Activated CD8-positive, alpha-beta T cell treated with anti-CD3 and anti-CD28 coated beads for 36 hours (primary cell): Measurements from ENCODE around the gene ZNF697. TPM values are rescaled to one million over a fixed set of nuclear protein-coding genes. Genes with fewer than 3 reads are reported as not detected.
"Not testable (repeated sequence)": the region's sequence is repeated elsewhere in the genome, so short reads cannot be mapped to it uniquely, and the experiment has no call there.

Experiments
- ATAC-seq: fragments of 200-7000 bp; cut with Tn5 transposase; one replicate; pipeline ENCODE4 v1.10.0; 2021; ENCODE audit warnings: mild to moderate bottlenecking, moderate library complexity
- CTCF ChIA-PET: fragments of 350-600 bp; sonication (Branson Sonifier 250); formaldehyde crosslinking; loops from one replicate; lab custom pipeline; 2021; ENCODE audit warnings: antibody characterized with exemption; lab: Charles Lee
- POLR2A ChIA-PET: fragments of 350-600 bp; sonication (Branson Sonifier 250); formaldehyde crosslinking; loops from one replicate; lab custom pipeline; 2021; ENCODE audit warnings: antibody characterized with exemption; lab: Charles Lee
- DNase-seq: peaks from one replicate; pipeline ENCODE4 v3.0.0-alpha.2; 2020
- H3K27ac Mint-ChIP-seq: one replicate; pipeline ENCODE4 v1.8.0; 2021; ENCODE audit warnings: mild to moderate bottlenecking, mixed read lengths
- H3K27me3 Mint-ChIP-seq: one replicate; pipeline ENCODE4 v1.8.0; 2021; ENCODE audit warnings: mixed read lengths
- H3K36me3 Mint-ChIP-seq: one replicate; pipeline ENCODE4 v1.8.0; 2021; ENCODE audit warnings: low read depth, mixed read lengths
- H3K4me1 Mint-ChIP-seq: one replicate; pipeline ENCODE4 v1.8.0; 2021; ENCODE audit warnings: low read depth, mixed read lengths
- H3K4me3 Mint-ChIP-seq: one replicate; pipeline ENCODE4 v1.8.0; 2021; ENCODE audit warnings: mild to moderate bottlenecking, moderate library complexity, mixed read lengths
- H3K9me3 Mint-ChIP-seq: one replicate; pipeline ENCODE4 v1.8.0; 2021; ENCODE audit warnings: mixed read lengths
- intact Hi-C: fragments of 100-400 bp; cut with micrococcal nuclease; formaldehyde crosslinking; loops from one replicate; pipeline ENCODE4 v1.10.0; 2022
- total RNA-seq, 2 experiments: library from RNA; stranded (reverse); gene quantifications; one replicate each; pipeline ENCODE4 v1.2.3, GENCODE V29; 2021
- TF ChIP-seq, protein P1 (sequence below): fragments of 200-600 bp; IDR thresholded peaks from one replicate; pipeline ENCODE4 v1.8.0; 2022; ENCODE audit warnings: antibody characterized with exemption, mild to moderate bottlenecking

The ZNF697 gene
- total RNA-seq, 2 experiments from 2014 or later: 0.20 to 0.38 TPM

DNA sequence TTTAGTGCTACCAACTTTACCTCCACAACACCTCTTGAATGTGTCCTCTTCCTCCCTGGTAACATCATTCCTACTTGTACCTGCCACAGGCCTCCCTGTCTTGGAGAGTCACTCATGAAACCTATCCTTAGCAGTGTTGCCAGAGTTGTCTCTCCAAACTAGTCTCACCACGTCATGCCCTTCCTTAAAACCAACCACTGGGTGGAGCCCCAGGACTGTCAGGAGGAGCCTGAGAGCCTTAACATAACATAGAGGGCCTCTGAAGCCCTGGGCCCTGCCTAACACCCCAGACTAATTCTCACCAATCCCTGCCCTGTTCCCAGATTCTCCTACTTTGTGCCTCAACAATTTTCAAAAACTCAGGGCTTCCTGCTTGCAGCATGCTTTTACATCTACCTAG is 65.3 kb downstream of the ZNF697 start:
- Mint-ChIP-seq H3K9me3 (no peaks in the 10 kb centered on the region), H3K4me3 (no peak overlapping the region), H3K4me1 (no peaks in the 10 kb centered on the region), H3K36me3 (no peaks in the 10 kb centered on the region), H3K27me3 (no peaks in the 10 kb centered on the region), H3K27ac (no peak overlapping the region)
- intact Hi-C loops: no loop called here
- ChIA-PET CTCF (interaction anchor here (1.4 kb wide), 1 partner anchor 13 kb away, joined by 4 read pairs; no protein-coding TSS in a partner anchor), POLR2A (no interaction called here)
- DNase-seq: peak; percentile 38
- TF ChIP-seq, protein P1, sequence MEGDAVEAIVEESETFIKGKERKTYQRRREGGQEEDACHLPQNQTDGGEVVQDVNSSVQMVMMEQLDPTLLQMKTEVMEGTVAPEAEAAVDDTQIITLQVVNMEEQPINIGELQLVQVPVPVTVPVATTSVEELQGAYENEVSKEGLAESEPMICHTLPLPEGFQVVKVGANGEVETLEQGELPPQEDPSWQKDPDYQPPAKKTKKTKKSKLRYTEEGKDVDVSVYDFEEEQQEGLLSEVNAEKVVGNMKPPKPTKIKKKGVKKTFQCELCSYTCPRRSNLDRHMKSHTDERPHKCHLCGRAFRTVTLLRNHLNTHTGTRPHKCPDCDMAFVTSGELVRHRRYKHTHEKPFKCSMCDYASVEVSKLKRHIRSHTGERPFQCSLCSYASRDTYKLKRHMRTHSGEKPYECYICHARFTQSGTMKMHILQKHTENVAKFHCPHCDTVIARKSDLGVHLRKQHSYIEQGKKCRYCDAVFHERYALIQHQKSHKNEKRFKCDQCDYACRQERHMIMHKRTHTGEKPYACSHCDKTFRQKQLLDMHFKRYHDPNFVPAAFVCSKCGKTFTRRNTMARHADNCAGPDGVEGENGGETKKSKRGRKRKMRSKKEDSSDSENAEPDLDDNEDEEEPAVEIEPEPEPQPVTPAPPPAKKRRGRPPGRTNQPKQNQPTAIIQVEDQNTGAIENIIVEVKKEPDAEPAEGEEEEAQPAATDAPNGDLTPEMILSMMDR: no peak
- peak; percentile 58 for ATAC-seq

DNA sequence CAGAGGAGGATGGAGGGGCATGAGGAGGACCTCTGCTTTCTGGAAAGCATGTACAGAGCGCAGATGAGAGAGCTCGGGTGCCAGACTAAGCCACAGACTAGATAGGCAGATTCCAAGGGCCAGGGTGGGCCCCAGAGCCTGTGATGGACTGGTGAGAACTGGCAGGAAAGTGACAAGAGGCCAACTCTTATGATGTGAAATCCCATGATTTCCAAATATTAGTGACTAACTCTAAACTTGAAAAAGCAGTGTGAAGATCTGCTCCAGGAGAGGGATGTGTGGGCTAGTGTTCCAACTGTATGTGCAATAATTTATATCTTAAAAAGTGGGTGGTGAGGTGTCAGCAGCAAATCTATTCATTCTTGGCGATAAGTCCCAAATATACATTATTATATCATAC is 67.0 kb downstream of the ZNF697 start:
- ATAC-seq, CTCF ChIA-PET, H3K27ac Mint-ChIP-seq: not testable (repeated sequence)

DNA sequence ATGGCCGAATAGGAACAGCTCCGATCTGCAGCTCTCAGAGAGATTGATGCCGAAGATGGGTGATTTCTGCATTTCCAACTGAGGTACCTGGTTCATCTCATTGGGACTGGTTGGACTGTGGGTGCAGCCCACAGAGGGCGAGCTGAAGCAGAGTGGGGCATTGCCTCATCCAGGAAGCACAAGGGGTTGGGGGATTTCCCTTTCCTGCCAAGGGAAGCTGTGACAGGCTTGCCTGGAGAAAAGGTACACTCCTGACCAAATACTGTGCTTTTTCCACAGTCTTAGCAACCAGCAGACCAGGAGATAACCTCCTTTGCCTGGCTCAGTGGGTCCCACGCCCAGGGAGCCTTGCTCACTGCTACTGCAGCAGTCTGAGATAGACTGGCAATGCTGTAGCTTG is 74.2 kb downstream of the ZNF697 start:
- H3K9me3 Mint-ChIP-seq: no peaks in the 10 kb centered on the region
- no peaks in the 10 kb centered on the region for H3K4me1 Mint-ChIP-seq
- POLR2A ChIA-PET: no interaction called here
- no peak overlapping the region for H3K4me3 Mint-ChIP-seq
- intact Hi-C loops: no loop called here
- TF ChIP-seq, protein P1: no peak
- CTCF ChIA-PET: no interaction called here
- no peak overlapping the region for H3K27ac Mint-ChIP-seq
- H3K27me3 Mint-ChIP-seq: peaks cover 3% of the 10 kb centered on the region
- H3K36me3 Mint-ChIP-seq: no peaks in the 10 kb centered on the region
- no peak for ATAC-seq
- no peak for DNase-seq

More for the DNA sequence above, 67.0 kb downstream of the ZNF697 start:
- POLR2A ChIA-PET, H3K27me3 Mint-ChIP-seq, intact Hi-C loops, H3K4me1 Mint-ChIP-seq, H3K9me3 Mint-ChIP-seq, H3K36me3 Mint-ChIP-seq, DNase-seq, H3K4me3 Mint-ChIP-seq: not testable (repeated sequence)

DNA sequence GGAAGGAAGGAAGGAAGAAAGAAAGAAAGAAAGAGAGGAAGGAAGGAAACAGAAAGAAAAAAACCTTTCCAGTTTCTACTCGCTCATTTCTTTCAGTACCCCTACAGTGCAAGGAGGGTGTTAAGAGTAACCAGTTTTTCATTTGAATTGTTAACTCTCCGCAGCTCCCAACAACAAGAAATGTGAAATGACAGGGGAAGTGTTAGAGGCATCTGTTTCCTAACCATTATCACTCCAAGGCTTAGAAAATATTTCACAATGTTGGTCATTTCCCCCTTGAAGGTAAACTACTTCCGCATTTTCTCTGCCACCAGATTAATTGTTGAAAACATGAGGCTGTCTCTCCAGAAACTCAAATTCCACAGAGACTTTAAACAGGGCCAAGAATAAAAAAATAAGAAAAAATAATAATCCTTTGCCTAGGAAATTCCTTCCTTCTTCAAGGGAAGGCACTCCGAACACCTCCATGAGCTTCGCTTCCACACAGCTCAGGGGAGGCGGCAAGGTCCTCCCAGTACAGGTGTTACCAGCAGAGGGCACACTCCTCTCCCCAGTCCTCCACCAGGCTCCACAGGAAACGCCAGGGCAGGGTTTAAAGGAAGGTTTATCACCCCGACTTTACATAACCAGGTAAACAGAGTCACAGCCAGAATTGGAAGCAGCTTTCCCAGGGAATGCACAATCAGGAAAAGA is 78.0 kb downstream of the ZNF697 start:
- ATAC-seq, POLR2A ChIA-PET, H3K27me3 Mint-ChIP-seq, H3K4me1 Mint-ChIP-seq, intact Hi-C loops, H3K36me3 Mint-ChIP-seq, H3K27ac Mint-ChIP-seq, H3K9me3 Mint-ChIP-seq, DNase-seq, H3K4me3 Mint-ChIP-seq: not testable (repeated sequence)
- CTCF ChIA-PET: interaction anchor here (1.5 kb wide), 1 partner anchor 16 kb away, joined by 3 read pairs; no protein-coding TSS in a partner anchor

Other genes with a start within 250 kb of the ZNF697 start
- not detected for gene HSD3B2, start 233.1 kb downstream of the ZNF697 start, total RNA-seq
- not detected for gene HSD3B1, start 141.1 kb downstream of the ZNF697 start, total RNA-seq
- 100 to 1,000 TPM; 307 to 322 TPM for gene PHGDH, start 63.7 kb upstream of the ZNF697 start, total RNA-seq
- gene HMGCS2, start 120.6 kb upstream of the ZNF697 start, total RNA-seq: not detected
- 1 to 10 TPM; 9.7 to 9.9 TPM for gene REG4, start 163.2 kb upstream of the ZNF697 start, total RNA-seq
- gene ADAM30, start 248.2 kb upstream of the ZNF697 start, total RNA-seq: not detected